ENCODE data around the gene DPP4.

DNA sequence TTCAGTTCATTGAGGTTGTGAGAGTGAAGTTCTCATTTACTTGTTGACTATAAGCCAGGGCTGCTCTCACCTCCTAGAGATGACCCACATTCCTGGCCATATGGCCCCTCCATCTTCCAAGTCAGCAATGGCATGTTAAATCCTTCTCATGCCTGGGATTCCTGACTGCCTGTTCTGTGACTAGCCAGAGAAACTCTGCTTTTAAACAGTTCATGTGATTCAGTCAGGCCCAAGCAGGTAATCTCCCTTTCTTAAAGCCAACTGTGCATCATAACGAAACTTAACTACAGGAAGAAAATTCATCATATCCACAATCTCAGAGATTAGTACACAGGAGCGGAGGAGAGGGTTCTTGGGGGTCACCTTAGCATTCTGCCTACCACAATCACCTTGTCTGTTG lies 11.5 kb downstream of the DPP4 start:
- TF ChIP-seq, protein P1, sequence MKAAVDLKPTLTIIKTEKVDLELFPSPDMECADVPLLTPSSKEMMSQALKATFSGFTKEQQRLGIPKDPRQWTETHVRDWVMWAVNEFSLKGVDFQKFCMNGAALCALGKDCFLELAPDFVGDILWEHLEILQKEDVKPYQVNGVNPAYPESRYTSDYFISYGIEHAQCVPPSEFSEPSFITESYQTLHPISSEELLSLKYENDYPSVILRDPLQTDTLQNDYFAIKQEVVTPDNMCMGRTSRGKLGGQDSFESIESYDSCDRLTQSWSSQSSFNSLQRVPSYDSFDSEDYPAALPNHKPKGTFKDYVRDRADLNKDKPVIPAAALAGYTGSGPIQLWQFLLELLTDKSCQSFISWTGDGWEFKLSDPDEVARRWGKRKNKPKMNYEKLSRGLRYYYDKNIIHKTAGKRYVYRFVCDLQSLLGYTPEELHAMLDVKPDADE (CRISPR knock-in tag; IDR thresholded peaks at IDR 0.05) = no peak
- TF ChIP-seq TAF1 (CRISPR knock-in tag; IDR thresholded peaks at IDR 0.05) (no peak), ZBTB20 (CRISPR knock-in tag; IDR thresholded peaks at IDR 0.05; ENCODE audit: borderline replicate concordance, low read depth) (no peak)
- TF ChIP-seq, protein P2, sequence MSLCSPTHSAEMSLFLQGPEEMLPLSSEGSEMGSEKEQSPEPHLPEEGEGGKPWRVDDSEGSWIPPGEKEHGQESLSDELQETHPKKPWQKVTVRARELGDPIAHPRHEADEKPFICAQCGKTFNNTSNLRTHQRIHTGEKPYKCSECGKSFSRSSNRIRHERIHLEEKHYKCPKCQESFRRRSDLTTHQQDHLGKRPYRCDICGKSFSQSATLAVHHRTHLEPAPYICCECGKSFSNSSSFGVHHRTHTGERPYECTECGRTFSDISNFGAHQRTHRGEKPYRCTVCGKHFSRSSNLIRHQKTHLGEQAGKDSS (CRISPR knock-in tag; IDR thresholded peaks at IDR 0.05; ENCODE audit: borderline replicate concordance, low read depth) = no peak
